Effector memory CD4-positive, alpha-beta T cell (primary cell): Measurements from ENCODE around the gene KRABD2.
"Not testable (repeated sequence)": the region's sequence is repeated elsewhere in the genome, so short reads cannot be mapped to it uniquely, and the experiment has no call there.

ENCODE experiments used
- DNase-seq, 3 donors: peaks; one replicate each; pipeline ENCODE4 v3.0.0-alpha.2; 2020
- H3K27ac ChIP-seq: 2 replicates; pipeline ENCODE4 v1.7.0; 2013; ENCODE audit warnings: mild to moderate bottlenecking, low read length, moderate library complexity; ENCODE audit not compliant: insufficient read depth, poor library complexity, severe bottlenecking
- H3K27me3 ChIP-seq: replicated peaks from 2 replicates; pipeline ENCODE4 v1.7.0; 2013; ENCODE audit warnings: mild to moderate bottlenecking, low read length; ENCODE audit not compliant: insufficient read depth, control insufficient read depth, poor library complexity, severe bottlenecking
- H3K36me3 ChIP-seq: 2 replicates; pipeline ENCODE4 v1.7.0; 2013; ENCODE audit warnings: mild to moderate bottlenecking, low read length, moderate library complexity; ENCODE audit not compliant: control insufficient read depth, insufficient read depth
- H3K4me1 ChIP-seq: 2 replicates; pipeline ENCODE4 v1.7.0; 2013; ENCODE audit warnings: low read length, mild to moderate bottlenecking; ENCODE audit not compliant: control insufficient read depth, insufficient read depth, poor library complexity, severe bottlenecking
- H3K4me3 ChIP-seq: 2 replicates; pipeline ENCODE4 v1.7.0; 2013; ENCODE audit warnings: low read length, low read depth, mild to moderate bottlenecking; ENCODE audit not compliant: insufficient read depth, poor library complexity, severe bottlenecking
- H3K9me3 ChIP-seq: 2 replicates; pipeline ENCODE4 v1.7.0; 2013; ENCODE audit warnings: mild to moderate bottlenecking, low read length, moderate library complexity; ENCODE audit not compliant: control insufficient read depth

KRABD2 gene

GRCh38 chr17:8382052-8382879 lies 5.8 kb upstream of the KRABD2 start:
- DNase-seq = no peak
- Histone ChIP-seq H3K9me3 (no peaks in the 10 kb centered on the region), H3K27me3 (no peaks in the 10 kb centered on the region), H3K4me3 (peak overlapping the region; percentile 97), H3K4me1 (peaks cover 18% of the 10 kb centered on the region), H3K36me3 (peaks cover 36% of the 10 kb centered on the region), H3K27ac (peak overlapping the region; percentile 87)

GRCh38 chr17:8380049-8380448 lies 3.5 kb upstream of the KRABD2 start:
- H3K27me3 ChIP-seq = no peaks in the 10 kb centered on the region
- no peak overlapping the region for H3K27ac ChIP-seq
- no peak overlapping the region for H3K4me3 ChIP-seq
- no peaks in the 10 kb centered on the region for H3K9me3 ChIP-seq
- no peak for DNase-seq
- peaks cover 28% of the 10 kb centered on the region for H3K4me1 ChIP-seq
- H3K36me3 ChIP-seq = peaks cover 42% of the 10 kb centered on the region

- Histone ChIP-seq H3K36me3 (peaks cover 42% of the 10 kb centered on the region), H3K4me1 (peaks cover 23% of the 10 kb centered on the region)
- H3K9me3 ChIP-seq, DNase-seq, H3K27ac ChIP-seq, H3K4me3 ChIP-seq, H3K27me3 ChIP-seq: not testable (repeated sequence)
These were observed 1.6 kb upstream of the KRABD2 start for GRCh38 chr17:8378117-8378516.

GRCh38 chr17:8377422-8377821 lies 918 bp upstream of the KRABD2 start:
- Histone ChIP-seq H3K9me3 (no peaks in the 10 kb centered on the region), H3K27ac (no peak overlapping the region), H3K27me3 (no peaks in the 10 kb centered on the region), H3K36me3 (peaks cover 42% of the 10 kb centered on the region), H3K4me1 (peaks cover 23% of the 10 kb centered on the region), H3K4me3 (no peak overlapping the region)
- no peak for DNase-seq

GRCh38 chr17:8375738-8376259 lies 705 bp downstream of the KRABD2 start:
- DNase-seq = no peak
- Histone ChIP-seq H3K4me3 (peak overlapping the region; percentile 91), H3K27ac (peak overlapping the region; percentile 69)

GRCh38 chr17:8373856-8374255 lies 2.6 kb downstream of the KRABD2 start:
- not testable (repeated sequence) for H3K4me3 ChIP-seq, DNase-seq, H3K27ac ChIP-seq, H3K9me3 ChIP-seq, H3K27me3 ChIP-seq
- peaks cover 10% of the 10 kb centered on the region for H3K4me1 ChIP-seq
- peaks cover 30% of the 10 kb centered on the region for H3K36me3 ChIP-seq

More at GRCh38 chr17:8375738-8376259, 705 bp downstream of the KRABD2 start:
- Histone ChIP-seq H3K4me1 (peaks cover 10% of the 10 kb centered on the region), H3K36me3 (peaks cover 35% of the 10 kb centered on the region), H3K27me3 (no peaks in the 10 kb centered on the region), H3K9me3 (no peaks in the 10 kb centered on the region)

- Histone ChIP-seq H3K4me1 (peaks cover 10% of the 10 kb centered on the region), H3K27ac (no peak overlapping the region), H3K27me3 (no peaks in the 10 kb centered on the region), H3K36me3 (peaks cover 17% of the 10 kb centered on the region), H3K4me3 (no peak overlapping the region), H3K9me3 (no peaks in the 10 kb centered on the region)
- no peak for DNase-seq
These were observed 4.1 kb downstream of the KRABD2 start for GRCh38 chr17:8372422-8372821.

GRCh38 chr17:8371786-8372185 lies 4.7 kb downstream of the KRABD2 start:
- DNase-seq = no peak
- Histone ChIP-seq H3K9me3 (no peaks in the 10 kb centered on the region), H3K4me1 (peaks cover 8% of the 10 kb centered on the region), H3K27me3 (no peaks in the 10 kb centered on the region), H3K4me3 (no peak overlapping the region), H3K27ac (no peak overlapping the region), H3K36me3 (peaks cover 10% of the 10 kb centered on the region)

GRCh38 chr17:8369944-8370343 lies 6.6 kb downstream of the KRABD2 start:
- Histone ChIP-seq H3K4me1 (no peaks in the 10 kb centered on the region), H3K4me3 (no peak overlapping the region), H3K27ac (no peak overlapping the region), H3K27me3 (no peaks in the 10 kb centered on the region), H3K36me3 (peaks cover 9% of the 10 kb centered on the region), H3K9me3 (no peaks in the 10 kb centered on the region)
- DNase-seq = no peak

GRCh38 chr17:8368193-8368592 lies 8.3 kb downstream of the KRABD2 start:
- no peaks in the 10 kb centered on the region for H3K9me3 ChIP-seq
- no peaks in the 10 kb centered on the region for H3K27me3 ChIP-seq
- H3K4me3 ChIP-seq = no peak overlapping the region
- no peak for DNase-seq
- peaks cover 9% of the 10 kb centered on the region for H3K36me3 ChIP-seq
- H3K27ac ChIP-seq = no peak overlapping the region
- no peaks in the 10 kb centered on the region for H3K4me1 ChIP-seq
